ENCODE measurements around the gene MLX. TPM values are rescaled to one million over a fixed set of nuclear protein-coding genes. Genes with fewer than 3 reads are reported as not detected.

Gene MLX
- total RNA-seq, 2 experiments from 2014 or later = 29.2 to 32.1 TPM

DNA sequence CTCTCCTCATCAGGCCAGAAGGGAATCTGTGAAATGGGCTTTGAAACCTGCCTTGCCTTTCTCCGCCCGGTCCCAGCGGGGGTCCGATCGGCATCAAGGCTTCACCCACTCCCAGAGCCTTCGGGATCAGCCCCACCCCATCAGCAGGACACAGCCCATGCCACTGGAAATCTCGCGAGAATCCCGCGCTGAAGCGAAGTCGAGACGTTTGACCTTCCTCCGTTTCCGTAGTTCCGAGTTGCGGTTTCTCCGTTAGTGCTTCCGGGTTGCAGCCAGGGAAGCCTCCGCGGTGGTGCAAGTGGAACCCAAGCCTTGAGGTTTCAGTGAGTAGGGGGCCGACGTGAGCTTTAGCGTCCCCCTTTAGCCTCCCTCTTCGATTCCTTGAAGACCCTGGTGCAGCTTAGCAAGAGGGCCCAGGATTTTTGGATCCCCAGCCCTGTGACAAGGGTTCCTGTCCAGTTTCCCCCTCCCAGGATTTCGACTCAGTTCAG, 5.0 kb upstream of the MLX start, which contains the start of gene COASY:
Gene COASY, plus strand, starts transcription at position 252 of the 491 bp plus-strand sequence. CDS start 475 bp downstream, outside the sequence.
- Histone ChIP-seq H3K9me3 (ENCODE audit: control insufficient read depth in 1 of 2, insufficient read depth in 1 of 2, low read length in 2 of 2) (no peaks in the 10 kb centered on the region), H3K27me3 (ENCODE audit: control insufficient read depth in 1 of 2, insufficient read depth in 2 of 2, low read length in 2 of 2) (no peaks in the 10 kb centered on the region), H3K27ac (ENCODE audit: low read depth in 1 of 2, low read length in 2 of 2) (peak within 1 kb of the TSS; percentile 54), H3K4me3 (ENCODE audit: low read length) (peak within 1 kb of the TSS; percentile 78), H3K36me3 (ENCODE audit: insufficient read depth, low read length) (peaks cover 32% of the 10 kb centered on the region), H3K4me1 (ENCODE audit: insufficient read depth, low read length) (peaks cover 45% of the 10 kb centered on the region)
- H3K27ac Mint-ChIP-seq = peak within 1 kb of the TSS; percentile 96
- DNase-seq = peak; percentile 82 to 96 (median 88)
- H3K4me1 Mint-ChIP-seq (ENCODE audit: low read depth) = peaks cover 31% of the 10 kb centered on the region
- TF ChIP-seq, protein P1, sequence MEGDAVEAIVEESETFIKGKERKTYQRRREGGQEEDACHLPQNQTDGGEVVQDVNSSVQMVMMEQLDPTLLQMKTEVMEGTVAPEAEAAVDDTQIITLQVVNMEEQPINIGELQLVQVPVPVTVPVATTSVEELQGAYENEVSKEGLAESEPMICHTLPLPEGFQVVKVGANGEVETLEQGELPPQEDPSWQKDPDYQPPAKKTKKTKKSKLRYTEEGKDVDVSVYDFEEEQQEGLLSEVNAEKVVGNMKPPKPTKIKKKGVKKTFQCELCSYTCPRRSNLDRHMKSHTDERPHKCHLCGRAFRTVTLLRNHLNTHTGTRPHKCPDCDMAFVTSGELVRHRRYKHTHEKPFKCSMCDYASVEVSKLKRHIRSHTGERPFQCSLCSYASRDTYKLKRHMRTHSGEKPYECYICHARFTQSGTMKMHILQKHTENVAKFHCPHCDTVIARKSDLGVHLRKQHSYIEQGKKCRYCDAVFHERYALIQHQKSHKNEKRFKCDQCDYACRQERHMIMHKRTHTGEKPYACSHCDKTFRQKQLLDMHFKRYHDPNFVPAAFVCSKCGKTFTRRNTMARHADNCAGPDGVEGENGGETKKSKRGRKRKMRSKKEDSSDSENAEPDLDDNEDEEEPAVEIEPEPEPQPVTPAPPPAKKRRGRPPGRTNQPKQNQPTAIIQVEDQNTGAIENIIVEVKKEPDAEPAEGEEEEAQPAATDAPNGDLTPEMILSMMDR (IDR thresholded peaks at IDR 0.05) = no peak
- ChIA-PET CTCF (no interaction called here), POLR2A (interaction anchor here (0.9 to 1.0 kb wide), 2 partner anchors 15 to 17 kb away, joined by 3 to 5 read pairs; partner anchors contain the start of gene PSMC3IP)
- peak; percentile 69 for ATAC-seq (ENCODE audit: poor library complexity)
- peak within 1 kb of the TSS; percentile 90 for H3K4me3 Mint-ChIP-seq
- intact Hi-C loops (cut with DNase I, micrococcal nuclease) = loop anchor here in 1 of 2 experiments (2.0 kb wide), 1 partner anchor 25 kb away; the partner anchor contains the start of gene NAGLU
- no peaks in the 10 kb centered on the region for H3K9me3 Mint-ChIP-seq
- H3K36me3 Mint-ChIP-seq (ENCODE audit: low read depth) = peaks cover 40% of the 10 kb centered on the region
- H3K27me3 Mint-ChIP-seq = no peaks in the 10 kb centered on the region

DNA sequence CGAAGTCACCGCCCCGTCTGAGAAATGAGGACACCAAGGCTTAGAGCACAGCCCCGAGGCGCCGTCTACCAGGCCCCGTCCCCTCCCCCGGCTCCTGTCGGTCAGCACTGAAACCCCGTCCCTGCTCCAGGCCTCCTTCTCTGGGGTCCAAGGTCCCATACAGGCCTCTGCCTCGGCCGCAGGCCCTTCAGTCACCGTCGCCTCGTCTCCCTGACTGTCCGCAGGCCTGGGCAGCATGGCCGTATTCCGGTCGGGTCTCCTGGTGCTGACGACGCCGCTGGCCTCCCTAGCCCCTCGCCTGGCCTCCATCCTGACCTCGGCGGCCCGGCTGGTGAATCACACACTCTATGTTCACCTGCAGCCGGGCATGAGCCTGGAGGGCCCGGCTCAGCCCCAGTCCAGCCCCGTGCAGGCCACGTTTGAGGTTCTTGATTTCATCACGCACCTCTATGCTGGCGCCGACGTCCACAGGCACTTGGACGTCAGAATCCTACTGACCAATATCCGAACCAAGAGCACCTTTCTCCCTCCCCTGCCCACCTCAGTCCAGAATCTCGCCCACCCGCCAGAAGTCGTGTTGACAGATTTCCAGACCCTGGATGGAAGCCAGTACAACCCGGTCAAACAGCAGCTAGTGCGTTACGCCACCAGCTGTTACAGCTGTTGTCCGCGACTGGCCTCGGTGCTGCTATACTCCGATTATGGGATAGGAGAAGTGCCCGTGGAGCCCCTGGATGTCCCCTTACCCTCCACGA, 4.3 kb upstream of the MLX start:
- peaks cover 32% of the 10 kb centered on the region for H3K36me3 ChIP-seq (ENCODE audit: insufficient read depth, low read length)
- no peaks in the 10 kb centered on the region for H3K9me3 ChIP-seq (ENCODE audit: control insufficient read depth in 1 of 2, insufficient read depth in 1 of 2, low read length in 2 of 2)
- peaks cover 50% of the 10 kb centered on the region for H3K4me1 ChIP-seq (ENCODE audit: insufficient read depth, low read length)
- ATAC-seq (ENCODE audit: poor library complexity) (peak; percentile 19), DNase-seq (peak in 1 of 14 experiments; percentile 31)
- no peaks in the 10 kb centered on the region for H3K27me3 ChIP-seq (ENCODE audit: control insufficient read depth in 1 of 2, insufficient read depth in 2 of 2, low read length in 2 of 2)
- POLR2A ChIA-PET = interaction anchor here (0.9 to 1.7 kb wide), 3 partner anchors 8 to 16 kb away, joined by 3 to 9 read pairs (median 5); partner anchors contain the start of gene PSMC3IP
- TF ChIP-seq, protein P1 (IDR thresholded peaks at IDR 0.05) = no peak
- peak overlapping the region; percentile 78 for H3K4me3 ChIP-seq (ENCODE audit: low read length)
- Mint-ChIP-seq H3K36me3 (ENCODE audit: low read depth) (peaks cover 46% of the 10 kb centered on the region), H3K4me3 (peak overlapping the region; percentile 90), H3K27ac (peak overlapping the region; percentile 96), H3K9me3 (no peaks in the 10 kb centered on the region), H3K27me3 (no peaks in the 10 kb centered on the region), H3K4me1 (ENCODE audit: low read depth) (peaks cover 35% of the 10 kb centered on the region)
- intact Hi-C loops (cut with DNase I, micrococcal nuclease) = loop anchor here in 1 of 2 experiments (2.0 kb wide), 1 partner anchor 26 kb away; the partner anchor contains the start of gene NAGLU
- H3K27ac ChIP-seq (ENCODE audit: low read depth in 1 of 2, low read length in 2 of 2) = peak overlapping the region; percentile 54
- CTCF ChIA-PET = no interaction called here

DNA sequence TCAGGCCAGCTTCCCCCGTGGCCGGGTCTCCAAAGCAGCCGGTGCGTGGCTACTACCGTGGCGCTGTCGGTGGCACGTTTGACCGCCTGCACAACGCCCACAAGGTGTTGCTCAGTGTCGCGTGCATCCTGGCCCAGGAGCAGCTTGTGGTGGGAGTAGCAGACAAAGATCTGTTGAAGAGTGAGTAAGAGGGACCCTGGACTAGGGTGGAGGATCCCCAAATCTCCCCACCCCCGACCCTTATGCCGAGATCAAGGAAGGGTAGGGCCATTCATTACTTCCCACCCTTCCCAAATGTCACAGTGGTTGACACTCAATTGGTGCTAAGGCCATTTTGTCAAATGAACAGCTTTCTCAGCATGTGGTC, 3.8 kb upstream of the MLX start:
- Mint-ChIP-seq H3K4me1 (ENCODE audit: low read depth) (peaks cover 39% of the 10 kb centered on the region), H3K36me3 (ENCODE audit: low read depth) (peaks cover 51% of the 10 kb centered on the region), H3K4me3 (peak overlapping the region; percentile 90), H3K27ac (peak overlapping the region; percentile 96), H3K27me3 (no peaks in the 10 kb centered on the region), H3K9me3 (no peaks in the 10 kb centered on the region)
- Histone ChIP-seq H3K36me3 (ENCODE audit: insufficient read depth, low read length) (peaks cover 32% of the 10 kb centered on the region), H3K4me1 (ENCODE audit: insufficient read depth, low read length) (peaks cover 55% of the 10 kb centered on the region), H3K4me3 (ENCODE audit: low read length) (peak overlapping the region; percentile 78), H3K9me3 (ENCODE audit: control insufficient read depth in 1 of 2, insufficient read depth in 1 of 2, low read length in 2 of 2) (no peaks in the 10 kb centered on the region), H3K27ac (ENCODE audit: low read depth in 1 of 2, low read length in 2 of 2) (no peak overlapping the region), H3K27me3 (ENCODE audit: control insufficient read depth in 1 of 2, insufficient read depth in 2 of 2, low read length in 2 of 2) (no peaks in the 10 kb centered on the region)
- TF ChIP-seq, protein P1 (IDR thresholded peaks at IDR 0.05) = no peak
- ChIA-PET CTCF (no interaction called here), POLR2A (interaction anchor here (1.7 kb wide), 1 partner anchor 9 kb away, joined by 9 read pairs; no protein-coding TSS in a partner anchor)
- intact Hi-C loops (cut with DNase I, micrococcal nuclease) = loop anchor here in 1 of 2 experiments (2.0 kb wide), 1 partner anchor 26 kb away; the partner anchor contains the start of gene NAGLU
- ATAC-seq (ENCODE audit: poor library complexity) (no peak), DNase-seq (no peak)
